ENCODE measurements around the gene PASD1.
"Not testable (repeated sequence)": the region's sequence is repeated elsewhere in the genome, so short reads cannot be mapped to it uniquely, and the experiment has no call there.

PASD1 gene

GRCh38 chrX:151563449-151563848, at the start of gene PASD1:
Gene PASD1 (plus strand): TSS chrX:151563675. CDS start chrX:151601554, 37,879 bp downstream.
- DNase-seq (ENCODE audit: low read depth): no peak

GRCh38 chrX:151515237-151515636, 48.2 kb upstream of the PASD1 start:
- DNase-seq (ENCODE audit: low read depth): no peak

- no peak for DNase-seq (ENCODE audit: low read depth)
These were observed 46.8 kb upstream of the PASD1 start for GRCh38 chrX:151516538-151517187.

GRCh38 chrX:151517421-151517820, 46.1 kb upstream of the PASD1 start:
- DNase-seq (ENCODE audit: low read depth): no peak

GRCh38 chrX:151523351-151523750, 40.1 kb upstream of the PASD1 start:
- DNase-seq (ENCODE audit: low read depth): no peak

- no peak for DNase-seq (ENCODE audit: low read depth)
These were observed 26.9 kb upstream of the PASD1 start for GRCh38 chrX:151536571-151536970.

GRCh38 chrX:151537572-151537971, 25.9 kb upstream of the PASD1 start:
- no peak for DNase-seq (ENCODE audit: low read depth)

- DNase-seq (ENCODE audit: low read depth): no peak
These were observed 25.0 kb upstream of the PASD1 start for GRCh38 chrX:151538190-151539122.

- no peak for DNase-seq (ENCODE audit: low read depth)
These were observed 19.8 kb upstream of the PASD1 start for GRCh38 chrX:151543706-151544105.

- DNase-seq (ENCODE audit: low read depth): not testable (repeated sequence)
These were observed 17.2 kb upstream of the PASD1 start for GRCh38 chrX:151546226-151546625.

GRCh38 chrX:151551176-151551575, 12.3 kb upstream of the PASD1 start:
- DNase-seq (ENCODE audit: low read depth): not testable (repeated sequence)

GRCh38 chrX:151552743-151553142, 10.7 kb upstream of the PASD1 start:
- DNase-seq (ENCODE audit: low read depth): no peak

- not testable (repeated sequence) for DNase-seq (ENCODE audit: low read depth)
These were observed 8.2 kb upstream of the PASD1 start for GRCh38 chrX:151555301-151555700.

GRCh38 chrX:151562485-151562884, 990 bp upstream of the PASD1 start:
- not testable (repeated sequence) for DNase-seq (ENCODE audit: low read depth)

GRCh38 chrX:151563003-151563402, 472 bp upstream of the PASD1 start:
- not testable (repeated sequence) for DNase-seq (ENCODE audit: low read depth)

- no peak for DNase-seq (ENCODE audit: low read depth)
These were observed 560 bp downstream of the PASD1 start for GRCh38 chrX:151564035-151564434.

- DNase-seq (ENCODE audit: low read depth): not testable (repeated sequence)
These were observed 3.4 kb downstream of the PASD1 start for GRCh38 chrX:151566872-151567271.

- no peak for DNase-seq (ENCODE audit: low read depth)
These were observed 7.1 kb downstream of the PASD1 start for GRCh38 chrX:151570561-151570960.

GRCh38 chrX:151593384-151593783, 29.9 kb downstream of the PASD1 start:
- DNase-seq (ENCODE audit: low read depth): not testable (repeated sequence)

GRCh38 chrX:151596282-151596681, 32.8 kb downstream of the PASD1 start:
- DNase-seq (ENCODE audit: low read depth): no peak

GRCh38 chrX:151604931-151605330, 41.5 kb downstream of the PASD1 start:
- DNase-seq (ENCODE audit: low read depth): no peak

GRCh38 chrX:151609222-151609621, 45.7 kb downstream of the PASD1 start:
- no peak for DNase-seq (ENCODE audit: low read depth)

- DNase-seq (ENCODE audit: low read depth): no peak
These were observed 57.9 kb downstream of the PASD1 start for GRCh38 chrX:151621422-151621821.

All from stimulated activated CD8-positive, alpha-beta memory T cell treated with anti-CD3 and anti-CD28 coated beads, Interleukin-4, amount 100 ng/mL, for 24 hours (primary cell).